CD14-positive monocyte (primary cell): Measurements from ENCODE around the gene KAT5. TPM values are rescaled to one million over a fixed set of nuclear protein-coding genes. Genes with fewer than 3 reads are reported as not detected.

ENCODE experiments used
- DNase-seq, 3 donors: peaks; one replicate each; pipeline ENCODE4 v3.0.0-alpha.2; 2011 to 2022
- H2AFZ ChIP-seq: 2 replicates; pipeline ENCODE4 v1.6.0; 2012; ENCODE audit warnings: mild to moderate bottlenecking, low read depth, low read length, inconsistent platforms; ENCODE audit not compliant: insufficient read depth, poor library complexity, severe bottlenecking
- H3K27ac ChIP-seq, 2 donors: 1 replicate in 1 of 2; 2 replicates in 1 of 2; pipeline ENCODE4 v1.5.1; 2012 to 2013; ENCODE audit warnings: low read length in 2 of 2, control low read depth in 1 of 2, inconsistent platforms in 1 of 2, low read depth in 1 of 2, mild to moderate bottlenecking in 1 of 2
- H3K27me3 ChIP-seq, 2 donors: one replicate each; pipeline versions ENCODE4 v1.6.0 to v1.6.1; 2011 to 2013; ENCODE audit warnings: low read length in 2 of 2; ENCODE audit not compliant: control insufficient read depth in 2 of 2, insufficient read depth in 2 of 2
- H3K36me3 ChIP-seq, 2 donors: replicated peaks in 1 of 2; 1 replicate in 1 of 2; 2 replicates in 1 of 2; pipeline versions ENCODE4 v1.5.1 to v1.6.1; 2012 to 2013; ENCODE audit warnings: low read length in 2 of 2, control low read depth in 1 of 2, inconsistent platforms in 1 of 2, mild to moderate bottlenecking in 1 of 2; ENCODE audit not compliant: insufficient read depth in 2 of 2, control insufficient read depth in 1 of 2
- H3K4me1 ChIP-seq, 2 donors: 1 replicate in 1 of 2; 2 replicates in 1 of 2; pipeline versions ENCODE4 v1.5.1 to v1.6.1; 2012 to 2013; ENCODE audit warnings: low read length in 2 of 2, control low read depth in 1 of 2, inconsistent platforms in 1 of 2, mild to moderate bottlenecking in 1 of 2, moderate library complexity in 1 of 2; ENCODE audit not compliant: insufficient read depth in 2 of 2, control insufficient read depth in 1 of 2
- H3K4me2 ChIP-seq: replicated peaks from 2 replicates; pipeline ENCODE3; 2012; ENCODE audit warnings: low read length, moderate library complexity, mild to moderate bottlenecking; ENCODE audit not compliant: poor library complexity, severe bottlenecking; ENCODE audit errors: extremely low read depth
- H3K4me3 ChIP-seq, 3 experiments: fragments of 200-600 bp in 1 of 3; sonication (generic) in 1 of 3; replicated peaks in 1 of 3; 1 replicate in 2 of 3; 2 replicates in 1 of 3; pipeline ENCODE4 v1.5.1; 2011 to 2013; ENCODE audit warnings: low read length in 3 of 3, mild to moderate bottlenecking in 3 of 3, control low read depth in 2 of 3, low read depth in 2 of 3, inconsistent platforms in 1 of 3, moderate library complexity in 1 of 3
- H3K79me2 ChIP-seq: 2 replicates; pipeline ENCODE4 v1.6.0; 2012; ENCODE audit warnings: mild to moderate bottlenecking, control low read depth, inconsistent platforms, low read length, moderate library complexity; ENCODE audit not compliant: insufficient read depth
- H3K9ac ChIP-seq: 2 replicates; pipeline ENCODE4 v1.6.0; 2017; ENCODE audit warnings: low read length, mild to moderate bottlenecking; ENCODE audit not compliant: insufficient read depth, poor library complexity, severe bottlenecking
- H3K9me3 ChIP-seq, 2 donors: replicated peaks in 1 of 2; 1 replicate in 1 of 2; 2 replicates in 1 of 2; pipeline versions ENCODE4 v1.5.1 to v1.6.1; 2012 to 2013; ENCODE audit warnings: low read length in 2 of 2, control low read depth in 1 of 2; ENCODE audit not compliant: control insufficient read depth in 1 of 2, insufficient read depth in 1 of 2
- H4K20me1 ChIP-seq: 2 replicates; pipeline ENCODE4 v1.6.0; 2012; ENCODE audit warnings: mild to moderate bottlenecking, low read length, control low read depth, moderate library complexity; ENCODE audit not compliant: insufficient read depth
- H3K27ac Mint-ChIP-seq, 7 donors: one replicate each; pipeline ENCODE4 v1.8.0; 2020; ENCODE audit warnings: mild to moderate bottlenecking in 7 of 7, mixed read lengths in 7 of 7, moderate library complexity in 6 of 7, inconsistent platforms in 2 of 7
- H3K27me3 Mint-ChIP-seq, 3 donors: one replicate each; pipeline ENCODE4 v1.8.0; 2021 to 2022; ENCODE audit warnings: low read depth in 3 of 3, mild to moderate bottlenecking in 3 of 3, mixed read lengths in 3 of 3, moderate library complexity in 3 of 3, inconsistent platforms in 1 of 3
- H3K36me3 Mint-ChIP-seq, 2 donors: one replicate each; pipeline ENCODE4 v1.8.0; 2020; ENCODE audit warnings: mixed read lengths in 2 of 2, inconsistent platforms in 1 of 2, mild to moderate bottlenecking in 1 of 2
- H3K4me1 Mint-ChIP-seq: one replicate; pipeline ENCODE4 v1.8.0; 2020; ENCODE audit warnings: mild to moderate bottlenecking, mixed read lengths
- H3K4me3 Mint-ChIP-seq, 2 donors: one replicate each; pipeline ENCODE4 v1.8.0; 2020; ENCODE audit warnings: mild to moderate bottlenecking in 2 of 2, mixed read lengths in 2 of 2, moderate library complexity in 1 of 2
- H3K9me3 Mint-ChIP-seq, 7 donors: one replicate each; pipeline ENCODE4 v1.8.0; 2020 to 2022; ENCODE audit warnings: mixed read lengths in 7 of 7, mild to moderate bottlenecking in 6 of 7, moderate library complexity in 6 of 7, inconsistent platforms in 2 of 7
- WGBS: methylation state at CpG from one replicate; pipeline ENCODE4 v1.1.5; 2013; ENCODE audit warnings: missing lambda C conversion rate; ENCODE audit not compliant: insufficient coverage; 5-methylcytosine and 5-hydroxymethylcytosine counted together
- intact Hi-C, 2 donors: fragments of 100-400 bp; cut with micrococcal nuclease; formaldehyde crosslinking; loops; one replicate each; pipeline versions ENCODE4 v1.15.0 to v1.15.1; 2023
- polyA plus RNA-seq, 3 donors: library from polyadenylated mRNA; depleted of rRNA in 1 of 3; unstranded in 2 of 3; stranded (reverse) in 1 of 3; fragments of 300-500 nt in 2 of 3; fragments of >200 nt in 1 of 3; fragmentation: Illumina TruSeq in 2 of 3; gene quantifications; 1 replicate in 2 of 3; 2 replicates in 1 of 3; pipeline ENCODE4 v1.2.3, GENCODE V29; 2012 to 2021
- TF ChIP-seq, protein P1 (sequence below): fragments of 200-600 bp; IDR thresholded peaks from one replicate; pipeline ENCODE4 v1.8.0; 2022; ENCODE audit warnings: antibody characterized with exemption, mild to moderate bottlenecking

Gene KAT5
- polyA plus RNA-seq, 3 donors: 32.5 to 48.7 (median 33.1) TPM

DNA sequence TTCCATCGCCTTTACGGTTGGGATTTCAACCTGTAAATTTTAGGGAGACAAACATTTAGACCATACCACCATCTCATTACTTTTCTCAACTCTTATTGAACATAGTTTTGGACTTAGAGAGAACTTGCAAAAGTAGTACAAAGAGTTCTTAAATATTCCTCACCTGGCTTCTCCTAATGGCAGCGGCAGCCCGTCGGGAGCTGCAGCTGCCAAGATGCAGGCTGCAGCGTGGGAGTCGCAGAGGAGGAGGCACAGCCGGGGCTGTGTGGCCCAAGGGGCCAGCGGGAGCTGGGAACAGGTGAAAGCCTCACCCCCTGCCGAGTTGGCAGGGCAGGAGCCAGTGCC lies 31.6 kb downstream of the KAT5 start:
- Histone ChIP-seq H3K36me3 (no peaks in the 10 kb centered on the region), H3K9ac (no peak overlapping the region), H3K27me3 (no peaks in the 10 kb centered on the region), H3K4me2 (no peak overlapping the region), H3K4me1 (peaks cover 0 to 7% of the 10 kb centered on the region in 2 donors), H3K27ac (no peak overlapping the region), H2AFZ (no peak overlapping the region), H4K20me1 (no peaks in the 10 kb centered on the region), H3K79me2 (no peaks in the 10 kb centered on the region), H3K4me3 (no peak overlapping the region), H3K9me3 (no peaks in the 10 kb centered on the region)
- Mint-ChIP-seq H3K4me3 (no peak overlapping the region), H3K9me3 (peaks cover 0 to 2% (median 0%) of the 10 kb centered on the region in 7 donors), H3K36me3 (no peaks in the 10 kb centered on the region), H3K4me1 (peaks cover 6% of the 10 kb centered on the region), H3K27ac (no peak overlapping the region), H3K27me3 (peaks cover 0 to 3% (median 1%) of the 10 kb centered on the region in 3 donors)
- no peak for DNase-seq
- intact Hi-C loops: loop anchor here in 1 of 2 donors (1.0 kb wide), 1 partner anchor 75 kb away; no protein-coding TSS in a partner anchor
- 91% methylated on average over 8 of the region's 10 CpGs for WGBS
- TF ChIP-seq, protein P1, sequence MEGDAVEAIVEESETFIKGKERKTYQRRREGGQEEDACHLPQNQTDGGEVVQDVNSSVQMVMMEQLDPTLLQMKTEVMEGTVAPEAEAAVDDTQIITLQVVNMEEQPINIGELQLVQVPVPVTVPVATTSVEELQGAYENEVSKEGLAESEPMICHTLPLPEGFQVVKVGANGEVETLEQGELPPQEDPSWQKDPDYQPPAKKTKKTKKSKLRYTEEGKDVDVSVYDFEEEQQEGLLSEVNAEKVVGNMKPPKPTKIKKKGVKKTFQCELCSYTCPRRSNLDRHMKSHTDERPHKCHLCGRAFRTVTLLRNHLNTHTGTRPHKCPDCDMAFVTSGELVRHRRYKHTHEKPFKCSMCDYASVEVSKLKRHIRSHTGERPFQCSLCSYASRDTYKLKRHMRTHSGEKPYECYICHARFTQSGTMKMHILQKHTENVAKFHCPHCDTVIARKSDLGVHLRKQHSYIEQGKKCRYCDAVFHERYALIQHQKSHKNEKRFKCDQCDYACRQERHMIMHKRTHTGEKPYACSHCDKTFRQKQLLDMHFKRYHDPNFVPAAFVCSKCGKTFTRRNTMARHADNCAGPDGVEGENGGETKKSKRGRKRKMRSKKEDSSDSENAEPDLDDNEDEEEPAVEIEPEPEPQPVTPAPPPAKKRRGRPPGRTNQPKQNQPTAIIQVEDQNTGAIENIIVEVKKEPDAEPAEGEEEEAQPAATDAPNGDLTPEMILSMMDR: no peak

DNA sequence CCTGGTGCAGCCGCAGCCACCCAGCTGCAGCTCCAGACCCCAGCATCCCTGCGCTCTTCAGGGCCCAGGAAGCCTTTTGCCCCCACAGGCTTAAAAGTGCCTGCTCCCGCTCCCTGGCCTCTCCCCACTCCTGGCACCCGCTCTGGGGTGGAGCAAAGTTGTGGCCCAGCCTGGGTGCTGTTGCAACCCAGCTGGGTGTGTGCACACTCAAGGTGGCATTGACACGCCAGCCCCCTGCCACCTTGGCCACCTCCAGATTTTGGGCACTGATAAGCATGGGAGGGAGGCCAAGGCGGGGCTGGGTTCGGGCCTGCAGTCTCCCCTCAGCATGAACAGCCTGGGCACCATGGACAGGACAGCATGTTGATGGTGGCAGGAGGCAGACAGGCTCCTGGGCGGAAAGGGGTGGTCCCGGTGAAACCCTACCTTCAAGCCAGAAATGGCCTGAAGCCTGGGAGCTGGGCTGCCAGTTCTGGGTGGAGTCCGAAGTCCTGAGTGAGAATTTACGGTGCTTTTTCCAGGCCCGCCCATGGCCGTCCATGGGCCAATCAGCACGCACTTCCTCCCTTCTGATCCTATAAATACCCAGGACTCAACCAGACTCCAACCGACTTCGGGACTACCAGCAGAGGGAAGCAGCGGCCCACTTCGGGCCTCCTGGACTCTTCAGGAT lies 32.1 kb downstream of the KAT5 start:
- Mint-ChIP-seq H3K36me3 (no peaks in the 10 kb centered on the region), H3K9me3 (peaks cover 0 to 2% (median 0%) of the 10 kb centered on the region in 7 donors), H3K4me3 (no peak overlapping the region), H3K4me1 (peaks cover 6% of the 10 kb centered on the region), H3K27me3 (peaks cover 0 to 3% (median 1%) of the 10 kb centered on the region in 3 donors), H3K27ac (no peak overlapping the region)
- no peaks in the 10 kb centered on the region for H3K27me3 ChIP-seq
- H3K4me1 ChIP-seq: peaks cover 0 to 7% of the 10 kb centered on the region in 2 donors
- no peaks in the 10 kb centered on the region for H3K9me3 ChIP-seq
- 79% methylated on average over 17 of the region's 18 CpGs for WGBS
- no peaks in the 10 kb centered on the region for H3K79me2 ChIP-seq
- H2AFZ ChIP-seq: peak overlapping the region; percentile 15
- no peak overlapping the region for H3K9ac ChIP-seq
- H3K36me3 ChIP-seq: no peaks in the 10 kb centered on the region
- no peak overlapping the region for H3K4me3 ChIP-seq
- H4K20me1 ChIP-seq: no peaks in the 10 kb centered on the region
- TF ChIP-seq, protein P1: no peak
- H3K27ac ChIP-seq: no peak overlapping the region
- DNase-seq: peak; percentile 53 to 71 (median 65)
- intact Hi-C loops: loop anchor here in 1 of 2 donors (1.0 kb wide), 1 partner anchor 74 kb away; no protein-coding TSS in a partner anchor
- H3K4me2 ChIP-seq: no peak overlapping the region
